GM23248 (cell line): ENCODE data around the gene TROAP. TPM values are rescaled to one million over a fixed set of nuclear protein-coding genes. Genes with fewer than 3 reads are reported as not detected.
A peak's percentile ranks its signal among the peaks of the same experiment; 100 is the strongest.

Source experiments
- DNase-seq: peaks from one replicate; pipeline ENCODE4 v3.0.0-alpha.2; 2015
- H2AFZ ChIP-seq: fragments of 200-600 bp; sonication (generic); 2 replicates; pipeline ENCODE4 v1.6.1; 2016; ENCODE audit warnings: antibody characterized with exemption
- H3F3A ChIP-seq: fragments of 200-600 bp; sonication (generic); 2 replicates; pipeline ENCODE4 v1.6.1; 2016; ENCODE audit warnings: mild to moderate bottlenecking, antibody characterized with exemption, mixed run types; ENCODE audit not compliant: insufficient read depth
- H3K27ac ChIP-seq: fragments of 200-600 bp; sonication (generic); 2 replicates; pipeline ENCODE4 v1.5.1; 2016; ENCODE audit warnings: mild to moderate bottlenecking
- H3K27me3 ChIP-seq: fragments of 200-600 bp; sonication (generic); replicated peaks from 2 replicates; pipeline ENCODE4 v1.6.1; 2016; ENCODE audit warnings: mild to moderate bottlenecking; ENCODE audit not compliant: insufficient read depth
- H3K36me3 ChIP-seq: fragments of 200-600 bp; sonication (generic); 2 replicates; pipeline ENCODE4 v1.6.1; 2016; ENCODE audit warnings: low read depth, mild to moderate bottlenecking
- H3K4me1 ChIP-seq: fragments of 200-600 bp; sonication (generic); 2 replicates; pipeline ENCODE4 v1.6.1; 2016; ENCODE audit warnings: mild to moderate bottlenecking; ENCODE audit not compliant: insufficient read depth
- H3K4me2 ChIP-seq: fragments of 200-600 bp; sonication (generic); one replicate; pipeline ENCODE4 v1.6.1; 2016; ENCODE audit warnings: mild to moderate bottlenecking; ENCODE audit not compliant: unreplicated experiment
- H3K4me3 ChIP-seq: fragments of 200-600 bp; sonication (generic); 2 replicates; pipeline ENCODE4 v1.5.1; 2016; ENCODE audit warnings: mild to moderate bottlenecking
- H3K79me2 ChIP-seq: fragments of 200-600 bp; sonication (generic); 2 replicates; pipeline ENCODE4 v1.6.1; 2016; ENCODE audit warnings: mild to moderate bottlenecking; ENCODE audit not compliant: insufficient read depth
- H3K9ac ChIP-seq: fragments of 200-600 bp; sonication (generic); 2 replicates; pipeline ENCODE4 v1.6.1; 2016; ENCODE audit warnings: mild to moderate bottlenecking
- H3K9me2 ChIP-seq: fragments of 200-600 bp; sonication (generic); 2 replicates; pipeline ENCODE4 v1.6.1; 2016; ENCODE audit warnings: mixed run types, mild to moderate bottlenecking, moderate library complexity; ENCODE audit not compliant: insufficient read depth
- H3K9me3 ChIP-seq: fragments of 200-600 bp; sonication (generic); one replicate; pipeline ENCODE4 v1.6.1; 2017; ENCODE audit warnings: low read depth
- H4K20me1 ChIP-seq: fragments of 200-600 bp; sonication (generic); 2 replicates; pipeline ENCODE4 v1.6.0; 2016; ENCODE audit not compliant: insufficient read depth
- EZH2 ChIP-seq: fragments of 200-600 bp; sonication (generic); IDR thresholded peaks from 2 replicates; pipeline ENCODE4 v1.6.1; 2018; ENCODE audit warnings: antibody characterized with exemption, mild to moderate bottlenecking; ENCODE audit not compliant: insufficient read depth, poor library complexity, severe bottlenecking
- EZH2phosphoT487 ChIP-seq: fragments of 200-600 bp; sonication (generic); IDR thresholded peaks from 2 replicates; pipeline ENCODE4 v1.6.1; 2018; ENCODE audit warnings: antibody characterized with exemption, moderate library complexity, mild to moderate bottlenecking, low read depth; ENCODE audit not compliant: insufficient read depth
- WGBS, 2 experiments: methylation state at CpG; one replicate each; pipeline ENCODE4 v1.1.6; 2015 to 2017; ENCODE audit warnings: low lambda C conversion rate in 2 of 2, low coverage in 1 of 2; ENCODE audit errors: missing lambda C conversion rate in 2 of 2; 5-methylcytosine and 5-hydroxymethylcytosine counted together
- in situ Hi-C: fragments of 300-500 bp; cut with MboI; formaldehyde crosslinking; loops from 2 replicates; pipeline ENCODE4 v1.15.0; 2020
- polyA plus RNA-seq: library from polyadenylated mRNA; unstranded; fragments of >200 nt; fragmentation: Nextera tagmentation; extraction: Ambion mirVana; gene quantifications from 2 replicates; pipeline ENCODE4 v1.2.1, GENCODE V29; 2016
- total RNA-seq: library from RNA; depleted of rRNA; stranded (reverse); fragments of >200 nt; shearing (Covaris generic); gene quantifications from 2 replicates; pipeline ENCODE4 v1.2.3, GENCODE V29; 2014

TROAP gene
- total and polyA plus RNA-seq, 2 experiments from 2014 or later, result 4.4 to 11.7 TPM

DNA sequence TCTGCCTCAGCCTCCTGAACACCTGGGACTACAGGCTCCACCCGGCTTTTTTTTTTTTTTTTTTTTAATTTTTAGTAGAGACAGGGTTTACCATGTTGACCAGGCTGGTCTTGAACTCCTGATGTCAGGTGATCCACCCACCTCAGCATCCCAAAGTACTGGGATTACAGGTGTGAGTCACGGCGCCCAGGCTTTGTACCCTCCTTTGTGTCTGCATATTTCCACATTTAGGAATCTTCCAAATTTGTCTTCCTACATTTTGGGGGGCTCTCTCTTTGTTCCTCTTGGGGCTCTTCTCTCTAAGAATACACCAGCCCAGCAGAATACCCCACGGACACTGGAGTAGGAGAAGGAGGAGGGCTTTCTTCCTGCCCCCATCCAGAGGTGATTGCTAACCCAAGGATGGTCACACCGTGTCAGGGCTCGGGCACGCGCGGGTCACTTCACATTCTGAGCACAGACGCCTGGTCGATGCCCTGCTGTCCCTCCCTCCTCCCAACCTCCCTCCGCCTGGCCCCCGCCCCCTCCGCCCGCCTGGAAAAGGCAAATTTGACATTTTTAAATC is 21.5 kb downstream of the TROAP start:
- WGBS, 2 experiments, result 15 to 22% methylated on average over 14 to 15 of the region's 15 CpGs
- Histone ChIP-seq H2AFZ (no peak overlapping the region), H3K9me3 (no peaks in the 10 kb centered on the region), H3K4me3 (no peak overlapping the region), H3K9ac (no peak overlapping the region), H3K27ac (no peak overlapping the region), H3K4me1 (peaks cover 20% of the 10 kb centered on the region), H3K79me2 (no peaks in the 10 kb centered on the region), H3K36me3 (no peaks in the 10 kb centered on the region), H3K4me2 (no peak overlapping the region), H3F3A (0 out of 2 replicates have a peak, but pooled peaks cover 4% of the 10 kb centered on the region), H3K9me2 (no peaks in the 10 kb centered on the region), H3K27me3 (peaks cover 52% of the 10 kb centered on the region), H4K20me1 (no peaks in the 10 kb centered on the region)
- no peak for TF ChIP-seq EZH2phosphoT487
- TF ChIP-seq EZH2, result no peak
- DNase-seq, result no peak
- in situ Hi-C loops, result no loop called here

DNA sequence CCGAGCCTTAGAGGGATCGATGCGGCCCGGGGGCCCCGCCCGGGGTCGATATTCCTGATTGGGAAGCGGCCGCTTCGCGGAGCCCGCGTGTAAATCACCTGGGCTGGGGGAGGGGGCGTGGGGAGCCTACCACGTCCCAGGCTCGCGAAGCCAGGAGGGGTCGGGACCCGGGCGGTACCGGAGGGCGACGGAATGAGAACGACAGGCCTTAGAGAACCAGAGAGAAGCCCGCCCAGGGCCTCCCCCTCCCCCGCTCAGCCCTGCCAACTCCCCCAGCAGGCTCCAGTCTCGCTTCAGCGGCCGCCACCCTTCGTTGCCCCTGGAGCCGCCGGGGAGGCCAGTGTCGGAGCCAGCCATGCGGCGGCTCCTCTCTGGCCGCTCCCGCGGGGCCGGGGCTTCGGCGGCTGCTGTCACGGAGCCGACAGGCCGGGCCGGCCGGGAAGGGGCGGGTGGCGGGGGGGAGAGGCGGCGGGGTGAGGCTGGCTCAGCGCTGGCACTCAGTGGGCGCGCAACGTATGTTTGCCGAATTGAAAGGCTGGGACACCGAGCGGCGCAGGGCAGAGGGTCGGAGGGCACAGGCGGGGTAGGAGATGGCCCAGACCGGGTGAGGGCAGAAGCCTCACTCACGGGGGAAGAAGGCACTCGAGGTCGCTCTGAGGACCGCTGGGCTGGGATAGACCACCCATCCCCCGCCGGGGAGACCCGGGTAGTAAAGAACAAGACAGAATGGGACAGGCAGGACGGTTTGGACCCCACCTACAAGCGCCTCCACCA is 22.2 kb downstream of the TROAP start:
- DNase-seq, result peak; percentile 60
- WGBS, 2 experiments, result 1 to 4% methylated on average over 50 to 63 of the region's 70 CpGs
- no peaks in the 10 kb centered on the region for H3K9me3 ChIP-seq
- H3K4me1 ChIP-seq, result peaks cover 20% of the 10 kb centered on the region
- no peak overlapping the region for H3K9ac ChIP-seq
- H3K9me2 ChIP-seq, result no peaks in the 10 kb centered on the region
- H3K27ac ChIP-seq, result no peak overlapping the region
- H3K27me3 ChIP-seq, result peaks cover 52% of the 10 kb centered on the region
- peak overlapping the region; percentile 37 for H3K4me3 ChIP-seq
- peak overlapping the region; percentile 70; the same call in 1 of the 2 replicates for H2AFZ ChIP-seq
- H3K36me3 ChIP-seq, result no peaks in the 10 kb centered on the region
- H3K4me2 ChIP-seq, result peak overlapping the region; percentile 62
- no peaks in the 10 kb centered on the region for H4K20me1 ChIP-seq
- in situ Hi-C loops, result no loop called here
- TF ChIP-seq EZH2phosphoT487 (peak; percentile 57; the same call in 1 of the 2 replicates), EZH2 (no peak)
- H3F3A ChIP-seq, result 0 out of 2 replicates have a peak, but pooled peaks cover 4% of the 10 kb centered on the region
- H3K79me2 ChIP-seq, result no peaks in the 10 kb centered on the region

DNA sequence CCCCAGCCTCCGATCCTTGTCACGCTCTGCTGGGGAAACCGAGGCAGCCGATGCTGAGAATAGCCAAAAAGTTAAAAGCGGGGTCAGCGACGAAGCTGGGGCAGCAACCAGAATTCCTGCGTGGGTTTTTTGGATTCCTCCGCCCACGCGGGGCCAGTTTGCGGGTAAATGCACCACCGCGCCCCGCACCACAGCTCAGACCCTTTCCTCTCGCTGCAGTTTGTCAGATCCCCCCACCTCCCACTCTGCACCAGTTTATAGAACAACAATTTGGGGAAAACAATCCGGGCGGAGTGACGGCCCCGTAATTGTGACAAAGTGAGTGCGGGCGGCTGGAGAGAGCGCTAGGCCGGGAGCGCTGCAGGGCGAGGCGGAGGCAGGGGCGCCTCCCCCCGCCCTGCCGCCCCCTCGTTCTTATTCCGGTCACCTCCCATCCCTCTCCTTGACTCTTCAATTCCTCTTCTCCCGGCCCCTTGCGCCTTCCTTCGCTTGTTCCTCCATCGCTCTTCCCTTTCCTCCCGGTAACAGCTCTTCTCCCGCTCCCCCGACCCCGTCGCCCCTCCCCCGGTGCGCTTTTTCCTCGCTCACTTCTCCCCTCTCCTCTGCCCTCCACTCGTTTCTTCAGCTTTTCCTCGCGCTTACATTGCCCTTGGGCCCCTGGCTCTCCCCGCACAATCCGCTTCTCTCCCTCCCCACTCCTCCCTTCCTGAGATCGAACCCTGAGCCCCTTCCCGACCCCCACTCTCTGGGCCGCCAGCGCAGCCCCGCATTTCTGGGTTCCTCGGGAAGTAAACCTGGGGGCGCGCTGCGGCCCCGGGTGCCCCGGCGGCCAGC is 23.0 kb downstream of the TROAP start:
- H3K27me3 ChIP-seq, result peaks cover 46% of the 10 kb centered on the region
- no peaks in the 10 kb centered on the region for H3K79me2 ChIP-seq
- peak; percentile 70; the same call in 1 of the 2 replicates for TF ChIP-seq EZH2phosphoT487
- TF ChIP-seq EZH2, result peak; percentile 100

DNA sequence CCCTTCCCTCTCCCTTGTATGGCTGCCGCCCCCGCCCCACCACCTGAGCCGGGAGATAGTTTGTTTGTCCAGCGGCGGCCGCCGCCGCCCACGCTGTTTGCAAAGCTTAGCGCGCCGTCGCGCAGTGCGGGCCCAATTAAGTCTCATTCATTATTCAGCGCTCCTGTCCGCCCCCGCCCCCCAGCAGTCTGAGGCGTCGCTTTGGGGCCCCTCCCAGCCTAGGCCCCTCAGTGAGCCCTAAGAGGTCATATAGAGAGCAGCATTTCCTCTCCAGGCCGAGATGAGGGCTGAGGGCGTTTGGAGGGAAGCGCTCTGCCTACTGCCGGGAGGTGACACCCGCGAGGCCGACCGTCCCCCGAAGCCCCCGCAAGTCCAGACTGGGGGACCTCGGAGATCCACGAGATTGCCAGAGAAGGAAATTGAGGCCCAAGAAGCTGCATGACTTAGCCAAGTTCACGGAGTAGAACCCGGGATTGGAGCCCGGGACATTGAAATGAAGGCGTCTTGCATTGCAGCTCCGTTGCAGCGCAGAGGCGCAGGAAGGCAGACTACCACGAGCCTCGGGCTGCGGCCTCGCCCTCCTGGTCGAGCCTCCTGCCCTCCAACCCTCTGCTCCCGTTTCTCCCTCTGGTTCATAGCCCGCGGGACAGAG is 23.7 kb downstream of the TROAP start, which contains the start of gene DNAJC22:
Gene DNAJC22 (plus strand): TSS at position 230 of the 652 bp plus-strand sequence. CDS start 1,985 bp downstream, outside the sequence.
- peak within 1 kb of the TSS; percentile 37 for H3K4me3 ChIP-seq
- no peaks in the 10 kb centered on the region for H4K20me1 ChIP-seq
- 3 to 4% methylated on average over 27 to 47 of the region's 47 CpGs for WGBS, 2 experiments
- in situ Hi-C loops, result no loop called here
- H3K27me3 ChIP-seq, result peaks cover 41% of the 10 kb centered on the region
- no peaks in the 10 kb centered on the region for H3K9me3 ChIP-seq
- DNase-seq, result peak; percentile 60
- H3K4me1 ChIP-seq, result peaks cover 20% of the 10 kb centered on the region
- 0 out of 2 replicates have a peak, but pooled peaks cover 4% of the 10 kb centered on the region for H3F3A ChIP-seq
- H3K9me2 ChIP-seq, result no peaks in the 10 kb centered on the region
- TF ChIP-seq EZH2phosphoT487 (0 out of 2 replicates have a peak, but pooled peaks have one; percentile 46), EZH2 (no peak)
- no peak within 1 kb of the TSS for H3K9ac ChIP-seq
- H3K36me3 ChIP-seq, result no peaks in the 10 kb centered on the region
- peak within 1 kb of the TSS; percentile 62 for H3K4me2 ChIP-seq
- peak within 1 kb of the TSS; percentile 70 for H2AFZ ChIP-seq
- no peak within 1 kb of the TSS for H3K27ac ChIP-seq
- H3K79me2 ChIP-seq, result no peaks in the 10 kb centered on the region

More for the DNA sequence above, 23.0 kb downstream of the TROAP start:
- Histone ChIP-seq H3K4me3 (peak overlapping the region; percentile 37), H3K9me3 (no peaks in the 10 kb centered on the region), H3K27ac (no peak overlapping the region), H3K4me1 (peaks cover 20% of the 10 kb centered on the region), H4K20me1 (no peaks in the 10 kb centered on the region), H2AFZ (peak overlapping the region; percentile 70), H3K4me2 (peak overlapping the region; percentile 62), H3K36me3 (no peaks in the 10 kb centered on the region), H3F3A (0 out of 2 replicates have a peak, but pooled peaks cover 4% of the 10 kb centered on the region), H3K9me2 (no peaks in the 10 kb centered on the region), H3K9ac (no peak overlapping the region)
- 2 to 3% methylated on average over 25 to 61 of the region's 61 CpGs for WGBS, 2 experiments
- in situ Hi-C loops, result no loop called here
- peak; percentile 33 for DNase-seq
